HepG2 (cell line): ENCODE measurements around the gene SOBP. TPM values are rescaled to one million over a fixed set of nuclear protein-coding genes. Genes with fewer than 3 reads are reported as not detected.

Experiments
- CREBL2 ChIP-seq: sonication (generic); formaldehyde crosslinking; IDR thresholded peaks from 2 replicates; pipeline ENCODE4 v1.8.1; 2023; ENCODE audit warnings: missing genetic modification reagents, mild to moderate bottlenecking, borderline replicate concordance
- CSRNP1 ChIP-seq: sonication (generic); formaldehyde crosslinking; IDR thresholded peaks from 2 replicates; pipeline ENCODE4 v1.8.1; 2023; ENCODE audit warnings: mild to moderate bottlenecking, missing genetic modification reagents
- CSRNP2 ChIP-seq: sonication (generic); formaldehyde crosslinking; conservative IDR thresholded peaks from 2 replicates; pipeline ENCODE4 v1.8.0; 2022; ENCODE audit warnings: low read depth, missing genetic modification reagents
- FOSL1 ChIP-seq: sonication (generic); formaldehyde crosslinking; IDR thresholded peaks from 2 replicates; pipeline ENCODE4 v1.9.0; 2021; ENCODE audit warnings: missing genetic modification reagents, borderline replicate concordance
- GABPA ChIP-seq, 2 experiments: IDR thresholded peaks; 2 replicates each; pipeline ENCODE4 v1.6.1; 2011 to 2016; ENCODE audit warnings: low read depth in 2 of 2, low read length in 1 of 2, missing biosample characterization in 1 of 2, missing genetic modification characterization in 1 of 2
- GFI1 ChIP-seq: sonication (generic); formaldehyde crosslinking; IDR thresholded peaks from 2 replicates; pipeline ENCODE4 v1.5.0; 2020; ENCODE audit warnings: missing genetic modification reagents, mild to moderate bottlenecking, borderline replicate concordance
- HNRNPLL ChIP-seq: fragments of 200-400 bp; formaldehyde crosslinking; IDR thresholded peaks from 2 replicates; pipeline ENCODE4 v1.6.1; 2017; ENCODE audit warnings: mild to moderate bottlenecking, low read depth, low read length; ENCODE audit not compliant: poor library complexity, severe bottlenecking
- IKZF5 ChIP-seq: IDR thresholded peaks from 2 replicates; pipeline ENCODE4 v1.6.1; 2018; ENCODE audit warnings: missing genetic modification reagents, mild to moderate bottlenecking, missing compliant biosample characterization
- ISL2 ChIP-seq: sonication (generic); formaldehyde crosslinking; IDR thresholded peaks from 2 replicates; pipeline ENCODE4 v1.5.0; 2020; ENCODE audit warnings: missing genetic modification reagents
- KAT7 ChIP-seq: IDR thresholded peaks from 2 replicates; pipeline ENCODE4 v1.6.1; 2018; ENCODE audit warnings: borderline replicate concordance, missing compliant biosample characterization
- MED13 ChIP-seq: sonication (generic); formaldehyde crosslinking; IDR thresholded peaks from 2 replicates; pipeline ENCODE4 v1.5.0; 2020; ENCODE audit warnings: missing genetic modification reagents
- MTA1 ChIP-seq: sonication (generic); formaldehyde crosslinking; IDR thresholded peaks from 2 replicates; pipeline ENCODE4 v1.4.0; 2020; ENCODE audit warnings: missing genetic modification reagents, mild to moderate bottlenecking, borderline replicate concordance
- MTA3 ChIP-seq: sonication (generic); formaldehyde crosslinking; IDR thresholded peaks from 2 replicates; pipeline ENCODE4 v1.4.0; 2020; ENCODE audit warnings: missing genetic modification reagents
- TFAP4 ChIP-seq: sonication (generic); IDR thresholded peaks from 2 replicates; pipeline ENCODE4 v1.6.1; 2016; ENCODE audit warnings: low read depth, borderline replicate concordance
- TOE1 ChIP-seq: sonication (generic); formaldehyde crosslinking; IDR thresholded peaks from 2 replicates; pipeline ENCODE4 v1.4.0; 2020; ENCODE audit warnings: mild to moderate bottlenecking, missing genetic modification reagents
- ZBED4 ChIP-seq: sonication (generic); formaldehyde crosslinking; IDR thresholded peaks from 2 replicates; pipeline ENCODE4 v1.4.0; 2020; ENCODE audit warnings: missing genetic modification reagents, borderline replicate concordance
- ZNF263 ChIP-seq: sonication (generic); formaldehyde crosslinking; IDR thresholded peaks from 2 replicates; pipeline ENCODE4 v1.4.0; 2020; ENCODE audit warnings: missing genetic modification reagents
- ZNF484 ChIP-seq: sonication (generic); formaldehyde crosslinking; IDR thresholded peaks from 2 replicates; pipeline ENCODE4 v1.5.1; 2020; ENCODE audit warnings: mild to moderate bottlenecking, low read depth, missing genetic modification reagents, borderline replicate concordance
- polyA plus RNA-seq, 8 experiments: library from polyadenylated mRNA; depleted of rRNA in 3 of 8; stranded (reverse) in 7 of 8; unstranded in 1 of 8; fragments of >200 nt; fragmentation: Illumina TruSeq in 4 of 8; extraction: Trizol in 4 of 8; gene quantifications; 2 replicates each; pipeline versions ENCODE4 v1.2.1 to v1.2.3, GENCODE V29; 2011 to 2016; ENCODE audit warnings: low read depth in 4 of 8, missing spikeins in 1 of 8, mixed read lengths in 1 of 8; ENCODE audit not compliant: insufficient read depth in 1 of 8
- total RNA-seq, 5 experiments: library from RNA; depleted of rRNA; stranded (reverse); fragments of >200 nt; fragmentation: Illumina TruSeq; extraction: Trizol; gene quantifications; 2 replicates each; pipeline ENCODE4 v1.2.3, GENCODE V29; 2016; ENCODE audit warnings: low read depth in 1 of 5

SOBP gene
- total and polyA plus RNA-seq, 2 of the 13 experiments (the other 11 are each of a cell fraction or from before 2014, with no cell fraction given) = 1.5 to 6.9 TPM

- TF ChIP-seq HNRNPLL (peak; percentile 56), ZBED4 (CRISPR knock-in tag) (peak; percentile 90; the same call in 1 of the 2 replicates), MTA3 (no peak), TOE1 (no peak), MTA1 (CRISPR knock-in tag) (peak; percentile 81), CSRNP2 (0 out of 2 replicates have a peak, but pooled peaks have one; percentile 37), TFAP4 (peak; percentile 12; the same call in 1 of the 2 replicates), MED13 (CRISPR knock-in tag) (no peak), CREBL2 (CRISPR knock-in tag) (no peak), FOSL1 (CRISPR knock-in tag) (no peak), ISL2 (CRISPR knock-in tag) (peak; percentile 54; the same call in 1 of the 2 replicates), GFI1 (peak; percentile 64; the same call in 1 of the 2 replicates), GABPA (IDR thresholded peaks at IDR 0.05; ENCODE audit: low read depth, low read length) (no peak), GABPA (CRISPR knock-in tag; IDR thresholded peaks at IDR 0.05; ENCODE audit: low read depth) (peak; percentile 65), KAT7 (CRISPR knock-in tag) (peak; percentile 56), ZNF263 (CRISPR knock-in tag) (peak; percentile 37), CSRNP1 (CRISPR knock-in tag) (peak; percentile 94), IKZF5 (CRISPR knock-in tag) (peak; percentile 82), ZNF484 (CRISPR knock-in tag) (no peak)
Measured at GRCh38 chr6:107459283-107460082, 30.4 kb upstream of the SOBP start, which contains the start of gene PDSS2 (continued).
